Measurements from ENCODE around the gene UNC13A.
"Not testable (repeated sequence)": the region's sequence is repeated elsewhere in the genome, so short reads cannot be mapped to it uniquely, and the experiment has no call there.

Gene UNC13A

GRCh38 chr19:17560205-17560595, 128.0 kb downstream of the UNC13A start:
- DNase-seq = peak in 1 of 2 donors; percentile 9

- no peak for DNase-seq
Observed at GRCh38 chr19:17557466-17557865, 130.7 kb downstream of the UNC13A start.

GRCh38 chr19:17556995-17557394, 131.2 kb downstream of the UNC13A start:
- no peak for DNase-seq

GRCh38 chr19:17555929-17556813, 132.0 kb downstream of the UNC13A start:
- peak; percentile 17 to 27 for DNase-seq

- peak; percentile 92 to 97 for DNase-seq
Observed at GRCh38 chr19:17555480-17555928, 132.7 kb downstream of the UNC13A start, which contains the start of gene COLGALT1. Gene COLGALT1, plus strand, starts transcription at chr19:17555649. Its CDS starts 65 bp downstream, at chr19:17555714.

GRCh38 chr19:17554968-17555479, 133.1 kb downstream of the UNC13A start:
- DNase-seq = no peak

- DNase-seq = peak in 1 of 2 donors; percentile 35
Observed at GRCh38 chr19:17553256-17553655, 134.9 kb downstream of the UNC13A start.

GRCh38 chr19:17552735-17553134, 135.4 kb downstream of the UNC13A start:
- not testable (repeated sequence) for DNase-seq

All from bone marrow (tissue), 2 donors.